CD4-positive, alpha-beta memory T cell (primary cell): Measurements from ENCODE around the gene MTCL1. TPM values are rescaled to one million over a fixed set of nuclear protein-coding genes. Genes with fewer than 3 reads are reported as not detected.

Experiments
- CTCF ChIA-PET: fragments of 350-600 bp; sonication (Branson Sonifier 250); formaldehyde crosslinking; loops from one replicate; lab custom pipeline; 2021; ENCODE audit warnings: inconsistent platforms; ENCODE audit not compliant: partially characterized antibody; lab: Charles Lee
- POLR2A ChIA-PET: fragments of 350-600 bp; sonication (Branson Sonifier 250); formaldehyde crosslinking; loops from one replicate; lab custom pipeline; 2021; ENCODE audit not compliant: partially characterized antibody; lab: Charles Lee
- DNase-seq, 5 donors: peaks; one replicate each; pipeline versions ENCODE4 v3.0.0 to v3.0.0-alpha.2; 2020 to 2022; ENCODE audit warnings: mixed read lengths in 1 of 5
- H3K27ac ChIP-seq: one replicate; pipeline ENCODE4 v1.7.0; 2013; ENCODE audit warnings: low read depth, low read length
- H3K27me3 ChIP-seq: 2 replicates; pipeline ENCODE4 v1.7.0; 2013; ENCODE audit warnings: mild to moderate bottlenecking, low read length, moderate library complexity; ENCODE audit not compliant: insufficient read depth
- H3K36me3 ChIP-seq: 2 replicates; pipeline ENCODE4 v1.7.0; 2013; ENCODE audit warnings: mild to moderate bottlenecking, low read length, moderate library complexity; ENCODE audit not compliant: insufficient read depth
- H3K4me1 ChIP-seq: 2 replicates; pipeline ENCODE4 v1.7.0; 2013; ENCODE audit warnings: mild to moderate bottlenecking, low read length, moderate library complexity; ENCODE audit not compliant: insufficient read depth
- H3K4me3 ChIP-seq, 2 donors: one replicate each; pipeline ENCODE4 v1.7.0; 2013; ENCODE audit warnings: low read length in 2 of 2, mild to moderate bottlenecking in 1 of 2
- H3K9me3 ChIP-seq, 2 donors: one replicate each; pipeline ENCODE4 v1.7.0; 2013; ENCODE audit warnings: low read length in 2 of 2, control low read depth in 1 of 2; ENCODE audit not compliant: control insufficient read depth in 1 of 2
- H3K27ac Mint-ChIP-seq, 7 donors: one replicate each; pipeline ENCODE4 v1.8.0; 2020 to 2021; ENCODE audit warnings: mixed read lengths in 7 of 7, mild to moderate bottlenecking in 6 of 7, inconsistent platforms in 3 of 7, moderate library complexity in 3 of 7
- H3K27me3 Mint-ChIP-seq, 2 donors: one replicate each; pipeline ENCODE4 v1.8.0; 2020 to 2021; ENCODE audit warnings: mixed read lengths in 2 of 2
- H3K36me3 Mint-ChIP-seq, 2 donors: one replicate each; pipeline ENCODE4 v1.8.0; 2020 to 2021; ENCODE audit warnings: mixed read lengths in 2 of 2, inconsistent platforms in 1 of 2, mild to moderate bottlenecking in 1 of 2
- H3K4me1 Mint-ChIP-seq, 4 donors: one replicate each; pipeline ENCODE4 v1.8.0; 2020 to 2021; ENCODE audit warnings: mixed read lengths in 4 of 4, mild to moderate bottlenecking in 1 of 4
- H3K4me3 Mint-ChIP-seq, 8 donors: one replicate each; pipeline ENCODE4 v1.8.0; 2020 to 2021; ENCODE audit warnings: mixed read lengths in 8 of 8, mild to moderate bottlenecking in 7 of 8, moderate library complexity in 6 of 8, inconsistent platforms in 3 of 8
- H3K9me3 Mint-ChIP-seq, 8 donors: one replicate each; pipeline ENCODE4 v1.8.0; 2020 to 2021; ENCODE audit warnings: mixed read lengths in 8 of 8, mild to moderate bottlenecking in 5 of 8, inconsistent platforms in 3 of 8, moderate library complexity in 1 of 8
- intact Hi-C: fragments of 100-400 bp; cut with micrococcal nuclease; formaldehyde crosslinking; loops from one replicate; pipeline ENCODE4 v1.15.1; 2023
- polyA plus RNA-seq, 2 donors: library from polyadenylated mRNA; unstranded; fragments of 300-500 nt; fragmentation: Illumina TruSeq; gene quantifications; one replicate each; pipeline ENCODE4 v1.2.3, GENCODE V29; 2021
- total RNA-seq, 2 experiments: library from RNA; stranded (reverse); gene quantifications; one replicate each; pipeline ENCODE4 v1.2.3, GENCODE V29; 2021

MTCL1 gene
- total and polyA plus RNA-seq, 4 experiments from 2014 or later: 0.29 to 0.36 TPM; not detected in 2

GRCh38 chr18:8750954-8751415 lies 45.6 kb downstream of the MTCL1 start:
- Mint-ChIP-seq H3K9me3 (peaks cover 0 to 2% (median 0%) of the 10 kb centered on the region in 8 donors), H3K27ac (no peak overlapping the region), H3K4me1 (peaks cover 22 to 37% (median 31%) of the 10 kb centered on the region in 4 donors), H3K4me3 (no peak overlapping the region), H3K27me3 (no peaks in the 10 kb centered on the region), H3K36me3 (no peaks in the 10 kb centered on the region)
- no peak overlapping the region for H3K27ac ChIP-seq
- H3K4me3 ChIP-seq: no peak overlapping the region
- no peak for DNase-seq
- no peaks in the 10 kb centered on the region for H3K9me3 ChIP-seq
- no peaks in the 10 kb centered on the region for H3K36me3 ChIP-seq
- intact Hi-C loops: no loop called here
- H3K27me3 ChIP-seq: no peaks in the 10 kb centered on the region
- ChIA-PET POLR2A (no interaction called here), CTCF (interaction anchor here (1.2 kb wide), 1 partner anchor 23 kb away, joined by 3 read pairs; no protein-coding TSS in a partner anchor)
- peaks cover 27% of the 10 kb centered on the region for H3K4me1 ChIP-seq

- peaks cover 0 to 2% (median 0%) of the 10 kb centered on the region in 8 donors for H3K9me3 Mint-ChIP-seq
- no peak overlapping the region for H3K4me3 Mint-ChIP-seq
- peaks cover 26 to 39% (median 35%) of the 10 kb centered on the region in 4 donors for H3K4me1 Mint-ChIP-seq
- no peaks in the 10 kb centered on the region for H3K27me3 Mint-ChIP-seq
- H3K27ac Mint-ChIP-seq: peak overlapping the region in 1 of 7 donors; percentile 49
- Histone ChIP-seq H3K36me3 (no peaks in the 10 kb centered on the region), H3K4me3 (no peak overlapping the region), H3K27ac (no peak overlapping the region), H3K4me1 (peaks cover 29% of the 10 kb centered on the region), H3K27me3 (no peaks in the 10 kb centered on the region), H3K9me3 (no peaks in the 10 kb centered on the region)
- ChIA-PET CTCF (interaction anchor here (1.2 kb wide), 1 partner anchor 24 kb away, joined by 3 read pairs; no protein-coding TSS in a partner anchor), POLR2A (no interaction called here)
- intact Hi-C loops: no loop called here
- DNase-seq: no peak
- no peaks in the 10 kb centered on the region for H3K36me3 Mint-ChIP-seq
Measured at GRCh38 chr18:8751692-8752091, 46.3 kb downstream of the MTCL1 start.

GRCh38 chr18:8752329-8752728 lies 47.0 kb downstream of the MTCL1 start:
- intact Hi-C loops: no loop called here
- CTCF ChIA-PET: no interaction called here
- peak overlapping the region in 1 of 7 donors; percentile 55 for H3K27ac Mint-ChIP-seq

GRCh38 chr18:8754995-8755960 lies 49.9 kb downstream of the MTCL1 start:
- intact Hi-C loops: loop anchor here (1.0 kb wide), 1 partner anchor 60 kb away; no protein-coding TSS in a partner anchor

More at GRCh38 chr18:8752329-8752728, 47.0 kb downstream of the MTCL1 start:
- no peak overlapping the region for H3K4me3 Mint-ChIP-seq
- Histone ChIP-seq H3K4me3 (no peak overlapping the region), H3K9me3 (no peaks in the 10 kb centered on the region), H3K27ac (no peak overlapping the region), H3K4me1 (peaks cover 35% of the 10 kb centered on the region), H3K36me3 (no peaks in the 10 kb centered on the region), H3K27me3 (no peaks in the 10 kb centered on the region)
- no peaks in the 10 kb centered on the region for H3K27me3 Mint-ChIP-seq
- POLR2A ChIA-PET: no interaction called here
- peaks cover 28 to 45% (median 37%) of the 10 kb centered on the region in 4 donors for H3K4me1 Mint-ChIP-seq
- no peaks in the 10 kb centered on the region for H3K36me3 Mint-ChIP-seq
- DNase-seq: no peak
- H3K9me3 Mint-ChIP-seq: peaks cover 0 to 2% (median 0%) of the 10 kb centered on the region in 8 donors

GRCh38 chr18:8756571-8756970 lies 51.2 kb downstream of the MTCL1 start:
- peaks cover 26 to 41% (median 33%) of the 10 kb centered on the region in 4 donors for H3K4me1 Mint-ChIP-seq
- H3K4me3 Mint-ChIP-seq: no peak overlapping the region
- no peaks in the 10 kb centered on the region for H3K36me3 Mint-ChIP-seq
- ChIA-PET CTCF (no interaction called here), POLR2A (no interaction called here)
- H3K27me3 Mint-ChIP-seq: peaks cover 0 to 2% of the 10 kb centered on the region in 2 donors
- DNase-seq: no peak
- H3K9me3 Mint-ChIP-seq: peaks cover 2 to 6% (median 4%) of the 10 kb centered on the region in 8 donors
- intact Hi-C loops: no loop called here
- no peak overlapping the region for H3K27ac ChIP-seq
- H3K27me3 ChIP-seq: no peaks in the 10 kb centered on the region
- H3K4me1 ChIP-seq: peaks cover 33% of the 10 kb centered on the region
- H3K27ac Mint-ChIP-seq: peak overlapping the region in 1 of 7 donors; percentile 39
- H3K36me3 ChIP-seq: no peaks in the 10 kb centered on the region
- H3K9me3 ChIP-seq: no peaks in the 10 kb centered on the region
- no peak overlapping the region for H3K4me3 ChIP-seq

More at GRCh38 chr18:8754995-8755960, 49.9 kb downstream of the MTCL1 start:
- no peaks in the 10 kb centered on the region for H3K27me3 ChIP-seq
- POLR2A ChIA-PET: no interaction called here
- CTCF ChIA-PET: interaction anchor here (1.2 kb wide), 1 partner anchor 58 kb away, joined by 3 read pairs; no protein-coding TSS in a partner anchor
- Mint-ChIP-seq H3K36me3 (no peaks in the 10 kb centered on the region), H3K4me3 (peak overlapping the region; percentile 79 to 89 (median 84)), H3K27me3 (no peaks in the 10 kb centered on the region), H3K9me3 (no peaks in the 10 kb centered on the region), H3K4me1 (peaks cover 30 to 48% (median 39%) of the 10 kb centered on the region in 4 donors), H3K27ac (peak overlapping the region; percentile 53 to 96 (median 88))
- peak; percentile 77 to 88 (median 84) for DNase-seq
- no peaks in the 10 kb centered on the region for H3K36me3 ChIP-seq
- peak overlapping the region in 1 of 2 donors; percentile 12 for H3K4me3 ChIP-seq
- H3K27ac ChIP-seq: no peak overlapping the region
- no peaks in the 10 kb centered on the region for H3K9me3 ChIP-seq
- peaks cover 37% of the 10 kb centered on the region for H3K4me1 ChIP-seq

GRCh38 chr18:8757396-8757997 lies 52.1 kb downstream of the MTCL1 start:
- peaks cover 1 to 5% of the 10 kb centered on the region in 2 donors for H3K27me3 Mint-ChIP-seq
- POLR2A ChIA-PET: no interaction called here
- intact Hi-C loops: no loop called here
- Histone ChIP-seq H3K27me3 (no peaks in the 10 kb centered on the region), H3K4me1 (peaks cover 33% of the 10 kb centered on the region), H3K36me3 (no peaks in the 10 kb centered on the region), H3K9me3 (no peaks in the 10 kb centered on the region), H3K4me3 (no peak overlapping the region), H3K27ac (no peak overlapping the region)
- H3K36me3 Mint-ChIP-seq: no peaks in the 10 kb centered on the region
- no peak overlapping the region for H3K4me3 Mint-ChIP-seq
- H3K9me3 Mint-ChIP-seq: peaks cover 2 to 14% (median 8%) of the 10 kb centered on the region in 8 donors
- no peak for DNase-seq
- H3K4me1 Mint-ChIP-seq: peaks cover 26 to 41% (median 33%) of the 10 kb centered on the region in 4 donors
- CTCF ChIA-PET: no interaction called here
- H3K27ac Mint-ChIP-seq: no peak overlapping the region

- Histone ChIP-seq H3K27ac (no peak overlapping the region), H3K4me1 (peaks cover 33% of the 10 kb centered on the region), H3K4me3 (no peak overlapping the region), H3K9me3 (no peaks in the 10 kb centered on the region), H3K36me3 (no peaks in the 10 kb centered on the region), H3K27me3 (no peaks in the 10 kb centered on the region)
- Mint-ChIP-seq H3K27me3 (peaks cover 2 to 5% of the 10 kb centered on the region in 2 donors), H3K4me1 (peaks cover 24 to 41% (median 30%) of the 10 kb centered on the region in 4 donors), H3K9me3 (peaks cover 2 to 14% (median 8%) of the 10 kb centered on the region in 8 donors), H3K36me3 (no peaks in the 10 kb centered on the region), H3K4me3 (no peak overlapping the region), H3K27ac (no peak overlapping the region)
- ChIA-PET POLR2A (no interaction called here), CTCF (no interaction called here)
- intact Hi-C loops: no loop called here
- DNase-seq: no peak
Measured at GRCh38 chr18:8758466-8758865, 53.1 kb downstream of the MTCL1 start.
